CD4-positive, alpha-beta T cell treated with Interleukin-21 for 1 hour (primary cell): Measurements from ENCODE around the gene RGR.

ENCODE experiments used
- DNase-seq: peaks from one replicate; pipeline ENCODE4 v3.0.0-alpha.2; 2020

Gene RGR, protein sequence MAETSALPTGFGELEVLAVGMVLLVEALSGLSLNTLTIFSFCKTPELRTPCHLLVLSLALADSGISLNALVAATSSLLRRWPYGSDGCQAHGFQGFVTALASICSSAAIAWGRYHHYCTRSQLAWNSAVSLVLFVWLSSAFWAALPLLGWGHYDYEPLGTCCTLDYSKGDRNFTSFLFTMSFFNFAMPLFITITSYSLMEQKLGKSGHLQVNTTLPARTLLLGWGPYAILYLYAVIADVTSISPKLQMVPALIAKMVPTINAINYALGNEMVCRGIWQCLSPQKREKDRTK

DNA sequence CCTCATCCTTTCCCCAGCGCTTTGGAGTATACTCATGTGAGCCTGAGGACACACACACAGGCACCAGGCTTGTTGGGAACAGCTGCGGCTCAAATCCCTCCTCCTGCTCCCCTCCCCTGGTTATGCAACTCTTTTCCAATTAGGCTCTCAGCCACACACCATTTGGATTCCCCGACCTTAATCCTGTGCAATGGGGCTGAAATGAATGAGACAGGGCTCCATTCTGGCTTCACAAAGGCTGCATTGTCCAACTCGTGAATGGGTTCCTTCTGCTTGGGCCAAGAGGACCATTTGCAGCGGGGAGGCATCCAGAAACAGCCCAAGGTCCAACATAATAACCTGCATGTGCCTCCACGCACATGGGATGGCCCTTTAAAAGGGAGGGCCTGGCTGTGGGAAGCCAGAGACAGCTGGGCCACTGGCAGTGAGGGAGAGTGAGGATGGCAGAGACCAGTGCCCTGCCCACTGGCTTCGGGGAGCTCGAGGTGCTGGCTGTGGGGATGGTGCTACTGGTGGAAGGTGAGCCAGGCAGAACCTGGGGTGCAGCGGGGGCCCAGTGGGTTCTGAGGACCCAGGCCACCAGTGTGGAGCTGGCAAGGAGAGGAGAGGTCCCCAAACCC, at the start of gene RGR:
Gene RGR (plus strand): TSS at position 403 of the 620 bp plus-strand sequence. CDS start 38 bp downstream, at position 441.
- DNase-seq = no peak

DNA sequence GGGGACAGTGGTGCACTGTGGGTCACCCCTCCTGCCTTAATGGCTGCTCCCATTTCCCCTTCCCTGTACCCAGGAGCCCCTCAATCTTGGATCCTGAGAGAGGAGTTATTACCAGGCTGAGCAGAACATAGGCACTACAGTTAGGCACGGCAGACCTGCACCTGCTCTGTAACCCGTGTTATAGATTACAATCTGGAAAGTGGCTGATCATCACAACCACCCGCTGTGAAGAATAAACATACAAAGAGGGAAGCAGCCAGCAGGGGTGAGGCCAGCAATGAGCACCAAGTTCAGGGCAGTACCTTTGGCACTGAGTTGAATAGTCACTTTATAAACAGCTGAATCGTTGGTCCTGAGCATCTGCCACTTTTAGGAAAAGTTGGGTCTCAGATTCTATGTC, 48.8 kb upstream of the RGR start:
- no peak for DNase-seq

DNA sequence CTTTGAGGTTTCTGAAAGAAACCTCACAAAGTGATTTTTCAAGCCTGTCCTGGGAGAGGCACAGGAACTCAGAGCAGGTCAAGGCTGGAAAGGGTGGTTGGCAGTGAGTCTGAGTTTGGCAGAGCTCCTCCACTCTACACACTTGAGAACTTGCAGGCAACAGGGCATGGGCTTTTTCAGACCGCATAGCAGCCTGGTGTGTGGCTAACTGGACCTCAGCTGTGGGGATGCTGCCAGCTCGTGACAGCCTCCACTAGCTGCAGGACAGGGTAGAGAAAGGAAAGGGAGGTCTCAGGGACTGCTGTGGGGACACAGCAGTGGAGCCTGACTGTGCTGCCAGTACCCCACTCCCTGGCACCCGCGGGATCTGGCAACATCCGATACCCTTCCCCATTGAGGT, 47.9 kb upstream of the RGR start:
- no peak for DNase-seq

DNA sequence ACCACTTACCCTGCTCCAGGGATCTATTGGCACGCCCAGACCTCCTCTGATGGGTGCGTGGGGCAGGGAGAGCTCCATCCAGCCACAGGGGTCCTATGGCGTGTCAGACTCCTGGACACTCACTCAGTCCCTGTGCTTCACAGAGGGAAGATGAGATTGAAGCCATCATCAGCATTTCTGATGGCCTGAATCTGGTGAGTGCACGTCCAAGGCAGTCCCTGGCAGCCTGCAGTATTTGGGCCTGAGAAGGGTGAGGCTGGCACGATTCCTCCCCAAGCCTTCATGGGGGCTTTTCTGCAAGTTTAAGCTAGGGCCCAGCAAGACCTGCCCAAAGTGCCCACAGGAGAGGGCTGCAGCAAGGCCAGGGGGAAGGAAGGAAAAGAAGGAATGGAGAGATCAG, 47.2 kb upstream of the RGR start:
- DNase-seq = no peak

DNA sequence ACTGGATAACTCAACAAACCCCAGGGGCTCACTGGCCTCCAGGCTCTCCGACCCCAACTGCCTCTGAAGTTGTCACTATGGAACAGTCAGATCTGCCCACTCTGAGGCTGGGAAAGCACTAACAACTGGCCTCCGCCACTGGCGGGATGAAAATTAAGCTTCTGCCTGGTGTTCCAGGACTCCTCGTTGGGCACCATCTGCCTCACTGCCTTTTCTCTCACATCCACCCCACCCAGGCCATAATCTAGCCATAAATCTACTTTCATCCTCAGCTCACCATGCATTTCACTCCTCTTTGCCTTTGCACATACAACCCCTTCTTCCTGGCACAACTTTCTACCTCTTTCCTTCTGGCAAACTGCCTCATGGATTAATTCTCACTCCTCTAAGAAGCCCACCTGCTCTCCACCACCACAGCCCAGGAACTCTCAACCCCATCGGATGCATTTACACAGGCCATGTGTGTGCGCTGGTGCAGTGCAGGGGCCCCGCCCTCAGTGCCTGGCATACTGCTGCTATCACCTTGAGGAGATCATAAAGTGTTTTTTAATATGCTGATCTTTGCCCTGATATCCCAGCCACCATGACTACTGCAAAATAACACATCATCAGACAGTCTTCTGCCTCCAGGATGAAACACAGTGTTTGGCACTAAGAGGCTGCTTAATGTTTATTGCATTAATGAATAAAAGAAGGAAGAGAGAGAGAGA, 46.5 kb upstream of the RGR start:
- DNase-seq = no peak

DNA sequence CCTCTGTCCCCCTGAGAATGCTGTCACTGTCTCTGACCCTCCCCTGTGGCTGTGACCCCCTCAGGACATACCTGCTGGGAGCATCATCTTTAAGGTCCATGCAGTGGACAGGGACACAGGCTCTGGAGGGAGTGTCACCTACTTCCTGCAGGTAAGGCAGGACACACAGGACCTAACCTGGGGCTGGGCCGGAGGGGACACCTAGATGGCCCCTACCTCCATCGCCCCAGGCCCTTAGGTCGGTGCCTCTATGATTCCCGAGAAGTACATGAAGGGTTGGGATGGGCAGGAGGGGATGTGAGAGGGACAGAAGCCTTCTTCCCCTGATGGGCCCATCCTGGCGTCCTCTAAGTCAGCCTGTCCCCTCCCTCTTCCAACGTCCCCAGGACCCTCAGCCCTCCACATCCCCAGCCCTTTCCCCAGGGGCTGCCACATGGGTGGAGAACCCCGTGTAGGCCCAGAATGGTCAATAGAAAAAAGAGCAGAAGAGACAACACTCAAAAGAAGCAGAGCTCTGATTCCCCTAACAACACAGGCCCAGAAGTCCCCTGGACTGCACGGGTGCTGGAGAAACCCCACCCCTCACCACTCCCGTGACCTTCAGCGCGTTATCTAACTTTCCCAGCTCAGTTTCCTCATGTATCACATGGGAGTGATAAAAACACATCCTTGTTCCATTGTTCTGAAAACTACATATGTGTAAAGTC, 44.2 kb upstream of the RGR start:
- DNase-seq = no peak

DNA sequence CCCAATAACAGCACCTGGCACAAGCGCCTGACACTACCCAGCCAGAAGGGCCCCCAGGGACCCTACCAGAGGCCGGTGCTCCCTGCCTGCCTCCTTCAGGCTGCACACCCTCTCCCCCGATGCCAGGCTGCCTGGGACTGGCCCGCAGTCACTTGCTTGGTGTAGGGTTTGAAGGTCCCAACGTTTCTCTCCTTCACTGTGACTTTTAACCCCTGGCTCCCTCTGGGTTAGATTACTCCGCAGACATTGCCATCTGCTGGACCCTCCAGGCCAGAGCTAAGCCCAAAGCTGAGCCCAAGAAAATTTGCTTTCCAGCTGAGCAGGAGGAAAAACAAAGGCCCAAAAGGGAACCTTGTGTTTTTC, 43.6 kb upstream of the RGR start:
- DNase-seq = no peak

DNA sequence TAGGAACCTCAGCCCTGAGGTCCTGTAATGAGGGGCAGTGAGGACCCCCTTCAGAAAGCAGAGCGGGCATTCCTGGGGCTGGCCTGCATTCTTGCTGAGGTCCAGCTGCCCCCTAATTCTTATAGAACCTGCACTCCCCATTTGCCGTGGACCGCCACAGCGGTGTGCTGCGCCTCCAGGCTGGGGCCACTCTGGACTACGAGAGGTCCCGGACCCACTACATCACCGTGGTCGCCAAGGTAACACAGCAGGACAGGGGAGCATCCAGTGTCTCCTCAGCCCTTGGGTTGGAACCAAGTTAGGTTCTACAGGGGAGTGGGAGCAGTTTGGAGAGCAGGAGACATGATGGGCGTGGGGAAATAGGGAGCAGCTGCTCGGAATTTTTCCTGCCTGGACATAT, 43.2 kb upstream of the RGR start:
- no peak for DNase-seq

DNA sequence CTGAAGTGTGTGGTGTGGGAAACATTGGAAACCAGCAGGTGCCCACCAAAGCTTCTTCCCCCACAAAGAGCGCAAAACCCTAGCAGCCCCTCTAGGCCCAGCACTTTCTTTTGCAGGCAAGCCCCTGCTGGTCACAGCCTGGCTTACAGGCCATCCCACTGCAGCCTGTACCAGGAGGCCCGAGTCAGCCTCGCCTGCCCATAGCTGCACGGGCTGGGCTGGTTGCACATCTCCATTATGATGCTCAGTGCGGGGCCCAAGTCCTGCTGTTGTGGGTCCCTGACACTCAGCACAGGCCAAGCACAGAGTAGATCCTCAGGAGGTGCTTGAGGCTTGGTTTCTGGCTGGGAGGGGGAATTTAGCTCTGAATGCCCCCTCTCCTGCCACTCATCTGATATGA, 42.5 kb upstream of the RGR start:
- no peak for DNase-seq

DNA sequence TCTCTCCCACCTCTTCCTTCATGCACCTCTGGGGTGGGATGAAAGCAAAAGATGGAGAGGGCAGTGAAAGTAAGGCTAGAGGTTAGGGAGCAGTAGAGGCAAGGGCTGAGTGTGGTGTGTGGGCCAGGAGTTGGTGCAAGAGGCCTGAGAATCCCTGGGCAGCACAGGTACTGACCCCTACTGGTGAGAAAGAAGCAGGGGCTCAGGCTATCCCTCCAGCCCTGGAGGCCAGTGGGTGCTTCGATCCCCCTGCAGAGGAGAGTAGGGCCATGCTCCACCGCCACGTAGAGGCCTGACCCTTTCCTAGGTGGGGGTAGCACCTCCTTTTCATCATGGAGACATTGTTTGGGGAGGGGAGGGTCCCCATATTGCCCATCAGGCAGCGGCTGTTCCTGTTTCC, 40.7 kb upstream of the RGR start:
- no peak for DNase-seq

DNA sequence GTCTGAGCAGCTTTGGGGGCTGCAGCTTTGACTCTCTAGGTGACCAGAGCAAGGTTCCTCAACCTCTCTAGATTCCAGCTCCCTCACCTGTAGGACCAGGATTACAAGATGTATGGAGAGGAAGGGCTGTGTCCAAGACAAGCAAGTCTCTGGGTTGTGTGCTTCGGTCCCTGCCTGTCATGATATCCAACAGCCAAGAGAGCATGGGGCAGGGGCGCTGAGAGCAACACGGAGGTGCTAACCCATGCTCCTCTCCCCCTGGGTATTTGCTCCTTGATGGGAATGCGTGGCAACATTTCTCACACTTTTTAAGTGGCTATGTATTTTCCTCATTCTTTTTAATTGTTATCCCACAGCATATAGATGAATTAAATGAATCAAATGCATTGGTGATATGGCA, 40.2 kb upstream of the RGR start:
- DNase-seq = no peak

DNA sequence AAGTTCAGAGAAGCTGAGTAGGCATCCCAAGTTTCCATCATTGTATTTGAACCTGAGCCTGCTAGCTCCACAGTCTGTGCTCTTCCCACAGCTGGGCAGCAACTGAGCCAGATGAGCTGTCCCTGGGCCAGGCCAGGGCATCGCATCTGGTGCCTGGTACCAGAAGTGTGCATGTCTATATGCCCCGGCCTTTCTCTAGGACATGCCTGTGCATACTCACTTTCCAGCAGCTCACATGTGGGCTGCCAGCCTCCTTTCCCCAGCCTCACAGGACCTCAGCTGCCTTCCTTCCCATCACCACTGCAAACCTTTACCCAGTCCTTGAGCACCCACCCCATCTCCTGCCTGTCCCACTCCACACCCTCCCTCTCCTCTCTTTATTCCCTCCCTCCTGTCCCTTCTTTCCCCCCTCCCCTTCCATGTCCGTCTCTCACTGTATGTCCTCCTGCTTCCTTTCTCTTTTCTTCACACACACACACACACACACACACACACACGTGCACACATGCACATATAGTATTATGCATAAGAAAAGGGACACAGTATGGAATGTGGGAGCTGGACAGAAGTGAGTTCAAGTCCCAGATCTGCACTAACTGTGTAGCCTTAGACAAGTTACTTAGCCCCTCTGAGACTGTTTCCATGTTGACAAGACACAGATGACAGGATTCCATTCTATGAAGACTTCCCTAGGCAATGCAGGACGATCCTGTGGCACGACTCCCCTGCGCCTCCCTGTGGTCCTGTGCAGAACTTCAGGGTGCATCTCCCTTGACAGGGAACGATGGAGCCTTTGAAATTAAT, 39.6 kb upstream of the RGR start:
- peak; percentile 66 for DNase-seq

DNA sequence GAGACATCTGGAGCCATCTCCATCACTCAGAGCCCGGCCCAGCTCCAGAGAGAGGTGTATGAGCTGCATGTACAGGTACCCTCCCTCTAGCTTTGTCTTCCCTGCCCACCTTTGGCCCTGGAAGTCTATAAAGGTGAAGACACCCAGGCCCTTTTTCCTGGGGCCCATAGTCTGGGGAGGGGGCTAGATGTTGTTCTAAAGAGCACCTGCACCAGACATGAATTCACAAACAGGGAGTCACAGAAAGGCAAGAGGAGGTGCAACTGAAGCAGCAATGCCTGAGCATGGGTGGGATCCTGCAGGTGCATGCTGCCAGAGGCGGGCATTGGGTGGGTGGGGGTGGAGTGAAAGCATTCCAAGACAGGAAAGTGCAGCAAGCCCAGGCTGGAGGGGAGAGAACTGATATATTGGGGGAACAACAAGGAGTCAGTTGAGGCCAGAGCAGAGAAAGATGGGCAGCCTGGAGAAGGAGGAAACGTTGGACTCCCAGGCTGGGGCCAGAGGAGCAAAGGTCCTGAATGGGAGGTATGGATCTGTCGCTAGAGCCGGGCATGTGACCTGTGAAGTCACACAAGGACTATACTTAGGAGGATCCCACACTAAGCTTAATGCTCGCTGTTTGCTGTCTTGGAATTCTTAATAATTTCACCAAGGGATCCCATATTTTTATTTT, 38.9 kb upstream of the RGR start:
- DNase-seq = no peak

DNA sequence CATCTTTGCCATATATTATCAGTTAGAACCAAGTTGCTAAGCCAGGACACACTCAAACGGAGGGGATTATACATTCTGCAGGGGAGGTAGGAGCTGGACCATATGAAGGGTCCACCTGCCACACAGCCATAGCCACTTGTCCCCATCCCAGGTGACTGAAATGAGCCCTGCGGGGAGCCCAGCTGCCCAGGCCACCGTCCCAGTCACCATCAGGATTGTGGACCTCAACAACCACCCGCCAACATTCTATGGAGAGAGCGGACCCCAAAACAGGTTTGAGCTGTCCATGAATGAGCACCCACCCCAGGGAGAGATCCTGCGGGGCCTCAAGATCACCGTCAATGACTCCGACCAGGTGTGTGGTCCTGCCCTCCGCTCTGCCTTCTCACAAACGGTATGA, 36.8 kb upstream of the RGR start:
- no peak for DNase-seq

DNA sequence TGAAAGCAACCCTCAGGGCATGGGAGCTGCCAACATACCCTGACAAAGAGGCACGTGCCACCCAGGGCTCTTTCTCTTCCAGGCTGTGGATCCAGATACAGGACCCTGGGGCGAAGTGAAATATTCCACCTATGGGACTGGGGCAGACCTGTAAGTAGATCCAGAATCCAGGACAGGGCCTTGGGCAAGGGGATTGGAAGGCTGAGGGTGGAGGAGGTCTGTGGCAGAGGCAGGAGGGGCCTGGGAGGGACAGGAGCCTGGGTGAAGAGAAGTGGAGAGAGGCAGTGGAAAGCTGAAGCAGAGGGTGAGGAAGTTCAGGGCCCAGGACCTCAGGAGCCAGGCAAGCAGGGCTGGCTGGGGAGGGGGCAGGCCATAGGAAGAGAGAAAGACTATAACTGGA, 33.3 kb upstream of the RGR start:
- no peak for DNase-seq

DNA sequence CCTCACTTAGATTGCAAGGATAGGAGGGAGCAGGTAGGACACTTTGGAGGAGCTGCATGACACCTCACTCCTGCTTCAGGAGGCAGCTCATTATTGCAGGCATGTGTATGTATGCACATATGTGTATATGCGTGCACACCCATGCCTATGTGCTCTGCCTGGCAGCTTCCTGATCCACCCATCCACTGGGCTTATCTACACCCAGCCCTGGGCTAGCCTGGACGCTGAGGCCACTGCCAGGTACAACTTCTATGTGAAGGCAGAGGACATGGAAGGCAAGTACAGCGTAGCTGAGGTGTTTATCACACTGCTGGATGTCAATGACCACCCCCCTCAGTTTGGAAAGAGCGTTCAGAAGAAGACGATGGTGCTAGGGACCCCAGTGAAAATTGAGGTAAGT, 32.8 kb upstream of the RGR start:
- no peak for DNase-seq

DNA sequence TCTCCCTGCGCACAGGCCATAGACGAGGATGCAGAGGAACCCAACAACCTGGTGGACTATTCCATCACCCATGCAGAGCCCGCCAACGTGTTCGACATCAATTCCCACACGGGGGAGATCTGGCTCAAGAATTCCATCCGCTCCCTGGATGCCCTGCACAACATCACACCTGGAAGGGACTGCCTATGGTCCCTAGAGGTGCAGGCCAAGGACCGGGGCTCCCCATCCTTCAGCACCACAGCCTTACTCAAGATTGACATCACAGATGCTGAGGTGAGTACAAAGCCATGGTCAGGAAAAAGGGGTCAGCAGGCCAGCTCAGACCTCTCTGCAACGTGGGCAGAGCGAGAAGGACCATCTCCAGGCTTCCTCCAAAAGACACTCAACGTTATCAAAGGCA, 31.8 kb upstream of the RGR start:
- DNase-seq = no peak

DNA sequence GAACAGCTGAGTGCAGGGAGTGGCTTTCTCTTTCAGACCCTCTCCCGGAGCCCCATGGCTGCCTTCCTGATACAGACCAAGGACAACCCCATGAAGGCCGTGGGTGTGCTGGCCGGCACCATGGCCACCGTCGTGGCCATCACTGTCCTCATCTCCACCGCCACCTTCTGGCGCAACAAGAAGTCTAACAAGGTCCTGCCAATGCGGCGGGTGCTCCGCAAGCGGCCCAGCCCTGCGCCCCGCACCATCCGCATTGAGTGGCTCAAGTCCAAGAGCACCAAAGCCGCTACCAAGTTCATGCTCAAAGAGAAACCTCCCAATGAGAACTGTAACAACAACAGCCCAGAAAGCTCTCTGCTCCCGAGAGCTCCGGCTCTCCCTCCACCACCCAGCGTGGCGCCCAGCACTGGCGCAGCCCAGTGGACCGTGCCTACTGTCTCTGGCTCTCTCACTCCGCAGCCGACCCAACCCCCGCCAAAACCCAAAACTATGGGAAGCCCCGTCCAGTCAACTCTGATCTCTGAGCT, 30.7 kb upstream of the RGR start:
- no peak for DNase-seq

DNA sequence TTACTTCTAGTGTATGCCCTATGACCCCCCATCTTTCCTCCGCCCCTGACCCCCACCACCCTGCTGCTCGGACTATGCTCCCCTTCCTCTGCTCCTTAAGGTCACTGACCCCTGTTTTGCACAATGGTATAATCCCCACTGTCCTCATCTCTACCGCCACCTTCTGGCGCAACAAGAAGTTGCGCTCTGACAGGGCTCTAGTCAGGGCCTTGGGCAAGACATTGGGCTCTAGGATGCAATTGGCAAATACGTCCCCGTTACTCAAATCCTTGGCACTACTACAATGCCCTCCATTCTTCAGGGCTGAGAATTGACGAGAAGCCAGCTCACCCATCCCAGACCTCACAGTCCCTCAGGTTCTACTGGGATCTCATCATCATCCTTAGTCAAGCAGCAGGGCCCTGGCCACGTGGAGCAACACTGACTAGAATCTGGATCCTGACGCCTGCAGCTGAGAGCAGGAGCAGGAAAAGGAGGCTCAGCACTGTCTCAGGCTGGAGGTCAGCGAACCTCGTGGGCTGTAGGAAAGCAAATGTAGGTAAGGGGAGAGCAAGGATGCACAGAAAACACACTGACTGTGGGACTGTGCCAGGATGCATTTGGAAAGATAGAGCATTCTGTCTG, 30.1 kb upstream of the RGR start:
- DNase-seq = peak; percentile 41

DNA sequence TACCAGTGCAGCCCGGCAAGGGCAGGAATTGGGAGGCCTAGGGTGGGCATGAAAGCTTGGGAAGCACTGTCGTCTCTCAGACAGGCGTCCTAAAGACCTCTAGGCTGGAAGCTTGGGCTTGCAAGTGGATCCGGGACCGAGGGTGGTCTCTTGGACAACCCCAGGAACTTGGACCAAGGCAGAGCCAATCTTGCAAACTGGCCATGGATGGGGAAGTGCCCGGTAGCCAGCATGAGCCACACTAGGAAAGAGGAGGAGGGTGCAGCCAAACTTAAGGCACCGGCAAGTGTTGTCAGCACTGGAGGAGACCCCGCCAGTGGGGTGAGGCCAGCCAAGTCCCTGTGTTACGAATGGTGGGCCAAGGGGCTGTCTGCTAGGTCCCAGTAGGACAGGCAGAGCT, 28.0 kb upstream of the RGR start:
- DNase-seq = no peak

DNA sequence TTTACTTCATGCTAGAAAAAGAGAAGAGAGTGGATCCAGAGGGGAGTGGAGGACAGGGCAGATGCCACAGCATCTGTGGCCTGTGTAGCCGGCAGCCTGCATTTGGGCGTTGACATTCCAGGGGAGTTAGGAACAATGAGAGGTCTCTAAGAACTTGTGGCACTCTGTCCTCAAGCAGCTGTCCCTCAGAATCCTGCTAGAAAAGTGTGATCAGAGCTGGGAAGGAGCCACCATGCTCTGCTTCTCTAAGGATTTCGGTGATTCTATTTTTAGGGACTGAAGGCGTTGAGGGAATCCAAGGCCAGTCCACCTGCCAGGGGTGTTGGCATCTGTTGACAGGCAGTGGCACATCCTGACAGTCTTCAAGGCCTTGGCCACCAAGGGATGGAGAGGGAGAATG, 27.1 kb upstream of the RGR start:
- no peak for DNase-seq

DNA sequence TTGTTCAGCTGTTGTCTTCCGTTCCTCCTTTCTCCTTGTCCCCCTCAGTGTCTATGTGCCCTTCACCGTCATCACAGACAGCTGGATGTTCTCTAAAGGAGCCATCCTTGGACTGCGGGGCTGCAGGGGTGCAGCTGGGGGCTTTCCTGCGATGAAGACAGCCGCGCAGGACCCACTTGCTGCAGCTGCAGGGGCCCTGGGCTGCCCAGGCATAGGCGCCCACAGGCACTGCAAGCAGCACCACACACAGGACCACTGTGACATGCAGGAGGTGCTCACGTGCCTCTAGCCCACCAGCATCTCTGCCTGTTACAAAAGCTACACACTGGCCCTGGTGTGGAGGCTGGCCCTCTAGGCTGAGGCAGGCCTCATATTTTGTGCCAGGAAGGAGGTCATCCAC, 22.9 kb upstream of the RGR start:
- no peak for DNase-seq
